HepG2 (cell line): ENCODE measurements around the gene WWP2. TPM values are rescaled to one million over a fixed set of nuclear protein-coding genes. Genes with fewer than 3 reads are reported as not detected.

ENCODE experiments used
- ASH2L ChIP-seq: fragments of 300-600, 200-600 bp; sonication (generic); IDR thresholded peaks from 2 replicates; pipeline ENCODE4 v1.7.0; 2017; ENCODE audit warnings: low read depth, mild to moderate bottlenecking, moderate library complexity, mixed read lengths, low read length; ENCODE audit not compliant: insufficient read length
- BRCA1 ChIP-seq: sonication (generic); formaldehyde crosslinking; IDR thresholded peaks from 2 replicates; pipeline ENCODE4 v1.4.0; 2020; ENCODE audit warnings: missing genetic modification reagents
- CEBPG ChIP-seq: IDR thresholded peaks from 2 replicates; pipeline ENCODE4 v1.6.1; 2016
- HES4 ChIP-seq: sonication (generic); formaldehyde crosslinking; IDR thresholded peaks from 2 replicates; pipeline ENCODE4 v1.9.0; 2021; ENCODE audit warnings: mild to moderate bottlenecking, missing genetic modification reagents, borderline replicate concordance
- JDP2 ChIP-seq: sonication (generic); formaldehyde crosslinking; IDR thresholded peaks from 2 replicates; pipeline ENCODE4 v1.8.1; 2022; ENCODE audit warnings: missing genetic modification reagents, borderline replicate concordance
- KAT8 ChIP-seq: IDR thresholded peaks from 2 replicates; pipeline ENCODE4 v1.6.1; 2016; ENCODE audit warnings: missing genetic modification reagents, missing compliant biosample characterization
- SAP130 ChIP-seq: IDR thresholded peaks from 2 replicates; pipeline ENCODE4 v1.6.1; 2016; ENCODE audit warnings: low read depth
- SIN3B ChIP-seq: fragments of 150-350 bp; IDR thresholded peaks from 2 replicates; pipeline ENCODE4 v1.6.1; 2014; ENCODE audit warnings: low read length
- SIX4 ChIP-seq: sonication (generic); formaldehyde crosslinking; IDR thresholded peaks from 2 replicates; pipeline ENCODE4 v1.4.0; 2020; ENCODE audit warnings: missing genetic modification reagents
- TGIF2 ChIP-seq: IDR thresholded peaks from 2 replicates; pipeline ENCODE4 v1.6.1; 2016; ENCODE audit warnings: control low read depth, missing compliant biosample characterization
- XBP1 ChIP-seq: sonication (generic); formaldehyde crosslinking; IDR thresholded peaks from 2 replicates; pipeline ENCODE4 v1.5.0; 2020; ENCODE audit warnings: missing genetic modification reagents
- ZIK1 ChIP-seq: sonication (generic); formaldehyde crosslinking; IDR thresholded peaks from 2 replicates; pipeline ENCODE4 v1.5.0; 2020; ENCODE audit warnings: mild to moderate bottlenecking, low read depth, missing genetic modification reagents, borderline replicate concordance
- ZNF598 ChIP-seq: sonication (generic); formaldehyde crosslinking; IDR thresholded peaks from 2 replicates; pipeline ENCODE4 v1.5.1; 2020; ENCODE audit warnings: mild to moderate bottlenecking, missing genetic modification reagents, borderline replicate concordance
- polyA plus RNA-seq, 8 experiments: library from polyadenylated mRNA; depleted of rRNA in 3 of 8; stranded (reverse) in 7 of 8; unstranded in 1 of 8; fragments of >200 nt; fragmentation: Illumina TruSeq in 4 of 8; extraction: Trizol in 4 of 8; gene quantifications; 2 replicates each; pipeline versions ENCODE4 v1.2.1 to v1.2.3, GENCODE V29; 2011 to 2016; ENCODE audit warnings: low read depth in 4 of 8, missing spikeins in 1 of 8, mixed read lengths in 1 of 8; ENCODE audit not compliant: insufficient read depth in 1 of 8
- total RNA-seq, 5 experiments: library from RNA; depleted of rRNA; stranded (reverse); fragments of >200 nt; fragmentation: Illumina TruSeq; extraction: Trizol; gene quantifications; 2 replicates each; pipeline ENCODE4 v1.2.3, GENCODE V29; 2016; ENCODE audit warnings: low read depth in 1 of 5
- TF ChIP-seq, protein P1 (sequence below): sonication (generic); formaldehyde crosslinking; IDR thresholded peaks from 2 replicates; pipeline ENCODE4 v1.4.0; 2020; ENCODE audit warnings: missing genetic modification reagents, borderline replicate concordance
- TF ChIP-seq, protein P2 (sequence below): sonication (generic); formaldehyde crosslinking; IDR thresholded peaks from 2 replicates; pipeline ENCODE4 v1.8.1; 2023; ENCODE audit warnings: mild to moderate bottlenecking, missing genetic modification reagents
- TF ChIP-seq, protein P3 (sequence below): sonication (generic); formaldehyde crosslinking; IDR thresholded peaks from 2 replicates; pipeline ENCODE4 v1.5.1; 2020; ENCODE audit warnings: mild to moderate bottlenecking, missing genetic modification reagents, borderline replicate concordance
- TF ChIP-seq, protein P4 (sequence below): sonication (generic); formaldehyde crosslinking; IDR thresholded peaks from 2 replicates; pipeline ENCODE4 v1.4.0; 2020; ENCODE audit warnings: missing genetic modification reagents
- TF ChIP-seq, protein P5 (sequence below): sonication (generic); formaldehyde crosslinking; IDR thresholded peaks from 2 replicates; pipeline ENCODE4 v1.8.0; 2022; ENCODE audit warnings: missing genetic modification reagents, mild to moderate bottlenecking, inconsistent platforms, borderline replicate concordance
- TF ChIP-seq, protein P6 (sequence below): sonication (generic); formaldehyde crosslinking; IDR thresholded peaks from 2 replicates; pipeline ENCODE4 v1.5.1; 2020; ENCODE audit warnings: missing genetic modification reagents, mild to moderate bottlenecking, borderline replicate concordance

The WWP2 gene
- total and polyA plus RNA-seq, 2 of the 13 experiments (the other 11 are each of a cell fraction or from before 2014, with no cell fraction given): 11.4 to 28.2 TPM

DNA sequence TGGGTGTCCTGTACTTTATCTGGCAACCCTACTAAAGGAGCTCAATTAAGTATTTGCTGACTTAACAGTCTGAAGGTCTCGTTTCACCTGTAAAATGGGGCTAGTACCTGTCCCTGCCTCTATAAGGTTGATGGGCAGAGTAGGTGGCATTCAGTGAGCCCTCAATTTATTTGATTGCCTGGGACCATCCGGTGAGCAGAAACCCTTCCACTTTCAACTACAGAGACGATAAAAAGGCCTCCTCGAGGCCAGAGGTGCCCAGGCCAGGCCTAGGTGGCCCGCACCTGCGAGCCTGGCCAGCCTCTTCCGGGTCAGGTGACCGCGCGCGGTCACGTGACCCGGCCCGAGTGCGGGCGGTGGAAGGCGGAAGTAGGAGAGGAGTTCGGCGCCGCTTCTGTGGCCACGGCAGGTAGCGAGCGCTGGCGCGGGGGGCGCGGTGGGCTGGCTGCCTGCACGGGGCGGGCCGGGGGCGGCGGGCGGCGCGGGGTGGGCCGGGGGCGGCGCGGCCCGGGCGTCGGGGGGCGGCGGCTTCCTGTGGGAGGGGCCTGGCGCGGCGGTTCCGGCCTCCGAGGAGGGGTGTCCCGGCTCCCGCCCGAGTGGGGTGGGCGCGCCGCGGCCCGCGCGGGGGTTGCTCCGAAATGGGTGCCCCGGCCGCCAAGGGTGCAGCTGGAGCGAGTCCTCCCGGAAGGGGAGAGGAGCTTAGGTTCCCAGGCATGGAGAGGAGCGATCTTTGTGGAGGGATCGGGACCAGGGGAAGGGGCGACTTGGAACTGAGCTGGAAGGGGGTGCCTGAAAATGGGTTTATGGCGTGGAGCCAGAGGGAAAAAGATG is at the start of gene WWP2 (continued):
- TF ChIP-seq, protein P1, sequence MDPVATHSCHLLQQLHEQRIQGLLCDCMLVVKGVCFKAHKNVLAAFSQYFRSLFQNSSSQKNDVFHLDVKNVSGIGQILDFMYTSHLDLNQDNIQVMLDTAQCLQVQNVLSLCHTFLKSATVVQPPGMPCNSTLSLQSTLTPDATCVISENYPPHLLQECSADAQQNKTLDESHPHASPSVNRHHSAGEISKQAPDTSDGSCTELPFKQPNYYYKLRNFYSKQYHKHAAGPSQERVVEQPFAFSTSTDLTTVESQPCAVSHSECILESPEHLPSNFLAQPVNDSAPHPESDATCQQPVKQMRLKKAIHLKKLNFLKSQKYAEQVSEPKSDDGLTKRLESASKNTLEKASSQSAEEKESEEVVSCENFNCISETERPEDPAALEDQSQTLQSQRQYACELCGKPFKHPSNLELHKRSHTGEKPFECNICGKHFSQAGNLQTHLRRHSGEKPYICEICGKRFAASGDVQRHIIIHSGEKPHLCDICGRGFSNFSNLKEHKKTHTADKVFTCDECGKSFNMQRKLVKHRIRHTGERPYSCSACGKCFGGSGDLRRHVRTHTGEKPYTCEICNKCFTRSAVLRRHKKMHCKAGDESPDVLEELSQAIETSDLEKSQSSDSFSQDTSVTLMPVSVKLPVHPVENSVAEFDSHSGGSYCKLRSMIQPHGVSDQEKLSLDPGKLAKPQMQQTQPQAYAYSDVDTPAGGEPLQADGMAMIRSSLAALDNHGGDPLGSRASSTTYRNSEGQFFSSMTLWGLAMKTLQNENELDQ: no peak; the same call in 1 of the 2 replicates
- TF ChIP-seq ZIK1 (CRISPR knock-in tag): no peak
- TF ChIP-seq XBP1 (CRISPR knock-in tag): no peak
- TF ChIP-seq, protein P2, sequence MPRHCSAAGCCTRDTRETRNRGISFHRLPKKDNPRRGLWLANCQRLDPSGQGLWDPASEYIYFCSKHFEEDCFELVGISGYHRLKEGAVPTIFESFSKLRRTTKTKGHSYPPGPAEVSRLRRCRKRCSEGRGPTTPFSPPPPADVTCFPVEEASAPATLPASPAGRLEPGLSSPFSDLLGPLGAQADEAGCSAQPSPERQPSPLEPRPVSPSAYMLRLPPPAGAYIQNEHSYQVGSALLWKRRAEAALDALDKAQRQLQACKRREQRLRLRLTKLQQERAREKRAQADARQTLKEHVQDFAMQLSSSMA (CRISPR knock-in tag): no peak
- no peak for TF ChIP-seq BRCA1
- TF ChIP-seq KAT8: peak; percentile 100
- TF ChIP-seq TGIF2 (CRISPR knock-in tag): peak; percentile 40; the same call in 1 of the 2 replicates
- no peak for TF ChIP-seq SIN3B
- TF ChIP-seq, protein P3, sequence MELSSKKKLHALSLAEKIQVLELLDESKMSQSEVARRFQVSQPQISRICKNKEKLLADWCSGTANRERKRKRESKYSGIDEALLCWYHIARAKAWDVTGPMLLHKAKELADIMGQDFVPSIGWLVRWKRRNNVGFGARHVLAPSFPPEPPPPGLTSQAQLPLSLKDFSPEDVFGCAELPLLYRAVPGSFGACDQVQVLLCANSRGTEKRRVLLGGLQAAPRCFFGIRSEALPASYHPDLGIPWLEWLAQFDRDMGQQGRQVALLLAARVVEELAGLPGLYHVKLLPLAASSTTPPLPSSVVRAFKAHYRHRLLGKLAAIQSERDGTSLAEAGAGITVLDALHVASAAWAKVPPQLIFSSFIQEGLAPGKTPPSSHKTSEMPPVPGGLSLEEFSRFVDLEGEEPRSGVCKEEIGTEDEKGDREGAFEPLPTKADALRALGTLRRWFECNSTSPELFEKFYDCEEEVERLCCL (CRISPR knock-in tag): no peak
- TF ChIP-seq ASH2L: peak; percentile 84
- TF ChIP-seq CEBPG (CRISPR knock-in tag): no peak
- no peak for TF ChIP-seq ZNF598 (CRISPR knock-in tag)
- peak; percentile 98 for TF ChIP-seq SAP130 (CRISPR knock-in tag)
- TF ChIP-seq, protein P4, sequence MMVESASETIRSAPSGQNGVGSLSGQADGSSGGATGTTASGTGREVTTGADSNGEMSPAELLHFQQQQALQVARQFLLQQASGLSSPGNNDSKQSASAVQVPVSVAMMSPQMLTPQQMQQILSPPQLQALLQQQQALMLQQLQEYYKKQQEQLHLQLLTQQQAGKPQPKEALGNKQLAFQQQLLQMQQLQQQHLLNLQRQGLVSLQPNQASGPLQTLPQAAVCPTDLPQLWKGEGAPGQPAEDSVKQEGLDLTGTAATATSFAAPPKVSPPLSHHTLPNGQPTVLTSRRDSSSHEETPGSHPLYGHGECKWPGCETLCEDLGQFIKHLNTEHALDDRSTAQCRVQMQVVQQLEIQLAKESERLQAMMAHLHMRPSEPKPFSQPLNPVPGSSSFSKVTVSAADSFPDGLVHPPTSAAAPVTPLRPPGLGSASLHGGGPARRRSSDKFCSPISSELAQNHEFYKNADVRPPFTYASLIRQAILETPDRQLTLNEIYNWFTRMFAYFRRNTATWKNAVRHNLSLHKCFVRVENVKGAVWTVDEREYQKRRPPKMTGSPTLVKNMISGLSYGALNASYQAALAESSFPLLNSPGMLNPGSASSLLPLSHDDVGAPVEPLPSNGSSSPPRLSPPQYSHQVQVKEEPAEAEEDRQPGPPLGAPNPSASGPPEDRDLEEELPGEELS (CRISPR knock-in tag): 0 out of 2 replicates have a peak, but pooled peaks have one; percentile 24
- TF ChIP-seq, protein P5, sequence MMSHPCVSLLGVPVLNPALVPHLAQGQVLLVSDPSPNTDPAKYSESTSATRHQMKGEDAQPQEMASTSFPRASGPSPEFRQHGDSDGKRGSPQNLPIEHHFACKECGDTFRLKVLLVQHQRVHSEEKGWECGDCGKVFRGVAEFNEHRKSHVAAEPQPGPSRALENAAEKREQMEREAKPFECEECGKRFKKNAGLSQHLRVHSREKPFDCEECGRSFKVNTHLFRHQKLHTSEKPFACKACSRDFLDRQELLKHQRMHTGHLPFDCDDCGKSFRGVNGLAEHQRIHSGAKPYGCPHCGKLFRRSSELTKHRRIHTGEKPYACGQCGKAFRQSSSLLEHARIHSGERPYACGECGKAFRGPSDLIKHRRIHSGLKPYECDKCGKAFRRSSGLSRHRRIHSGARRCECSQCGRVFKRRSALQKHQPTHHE: no peak
- TF ChIP-seq HES4 (CRISPR knock-in tag): no peak
- TF ChIP-seq, protein P6, sequence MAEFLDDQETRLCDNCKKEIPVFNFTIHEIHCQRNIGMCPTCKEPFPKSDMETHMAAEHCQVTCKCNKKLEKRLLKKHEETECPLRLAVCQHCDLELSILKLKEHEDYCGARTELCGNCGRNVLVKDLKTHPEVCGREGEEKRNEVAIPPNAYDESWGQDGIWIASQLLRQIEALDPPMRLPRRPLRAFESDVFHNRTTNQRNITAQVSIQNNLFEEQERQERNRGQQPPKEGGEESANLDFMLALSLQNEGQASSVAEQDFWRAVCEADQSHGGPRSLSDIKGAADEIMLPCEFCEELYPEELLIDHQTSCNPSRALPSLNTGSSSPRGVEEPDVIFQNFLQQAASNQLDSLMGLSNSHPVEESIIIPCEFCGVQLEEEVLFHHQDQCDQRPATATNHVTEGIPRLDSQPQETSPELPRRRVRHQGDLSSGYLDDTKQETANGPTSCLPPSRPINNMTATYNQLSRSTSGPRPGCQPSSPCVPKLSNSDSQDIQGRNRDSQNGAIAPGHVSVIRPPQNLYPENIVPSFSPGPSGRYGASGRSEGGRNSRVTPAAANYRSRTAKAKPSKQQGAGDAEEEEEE (CRISPR knock-in tag): no peak
- no peak; the same call in 1 of the 2 replicates for TF ChIP-seq JDP2
- TF ChIP-seq SIX4 (CRISPR knock-in tag): no peak
